Lower lobe of right lung (tissue), 2 donors: ENCODE data around the gene KRTAP20-3. TPM values are rescaled to one million over a fixed set of nuclear protein-coding genes. Genes with fewer than 3 reads are reported as not detected.

Experiments used
- ATAC-seq, 2 donors: fragments of 200-7000 bp; cut with Tn5 transposase; one replicate each; pipeline ENCODE4 v1.9.1; 2020 to 2022; ENCODE audit warnings: mild to moderate bottlenecking in 2 of 2, moderate library complexity in 2 of 2
- DNase-seq: peaks from one replicate; pipeline ENCODE4 v3.0.0-alpha.2; 2020
- H3K27ac ChIP-seq: fragments of 200-600 bp; one replicate; pipeline ENCODE4 v1.8.0; 2022
- H3K27me3 ChIP-seq: fragments of 200-600 bp; one replicate; pipeline ENCODE4 v1.8.0; 2022; ENCODE audit warnings: low read depth
- H3K36me3 ChIP-seq: fragments of 200-600 bp; one replicate; pipeline ENCODE4 v1.8.0; 2022; ENCODE audit warnings: mild to moderate bottlenecking
- H3K4me1 ChIP-seq: fragments of 200-600 bp; one replicate; pipeline ENCODE4 v1.8.0; 2022
- H3K4me3 ChIP-seq: fragments of 200-600 bp; one replicate; pipeline ENCODE4 v1.8.0; 2022; ENCODE audit warnings: mild to moderate bottlenecking
- H3K9me3 ChIP-seq: fragments of 200-600 bp; one replicate; pipeline ENCODE4 v1.8.0; 2022
- intact Hi-C: fragments of 100-400 bp; cut with DNase I; formaldehyde crosslinking; loops from one replicate; pipeline ENCODE4 v1.11.0; 2022
- long read RNA-seq: library from polyadenylated mRNA; unstranded; transcript quantifications from one replicate; pipeline ENCODE4 v2.0.0, GENCODE V29; 2021
- total RNA-seq: library from RNA; stranded (reverse); fragmentation: NEBNext Ultra II Directional; extraction: Animal tissue kit (Norgen Biotek cat#: 25700); gene quantifications from one replicate; pipeline ENCODE4 v1.2.1, GENCODE V29; 2021
- TF ChIP-seq, protein P1 (sequence below): fragments of 200-600 bp; IDR thresholded peaks from one replicate; pipeline ENCODE4 v1.8.0; 2022; ENCODE audit warnings: antibody characterized with exemption, mild to moderate bottlenecking
- donor health status: DM: no; HTN: yes; CAD: no; lungs with severe emphysema.

KRTAP20-3 gene
- not detected for total RNA-seq
- long read RNA-seq, result 0 reads

DNA sequence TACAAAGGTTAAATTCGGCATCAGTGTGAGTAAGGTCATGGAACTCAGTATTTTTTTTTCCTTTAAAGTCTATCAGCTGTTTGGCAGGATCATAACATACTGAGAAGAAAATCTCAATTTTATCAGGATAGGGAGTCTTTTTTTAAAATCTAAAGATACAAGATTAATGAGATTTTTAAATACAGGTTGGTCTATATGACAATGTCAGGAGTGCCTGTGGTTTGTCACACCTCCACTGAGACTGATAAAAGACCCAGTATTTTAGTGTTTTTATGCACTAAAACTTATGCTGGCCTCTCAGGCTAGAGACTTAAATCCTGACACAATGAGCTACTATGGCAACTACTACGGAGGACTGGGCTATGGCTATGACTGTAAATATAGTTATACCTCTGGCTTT, at the start of gene KRTAP20-3:
Gene KRTAP20-3, plus strand, starts transcription at position 301 of the 400 bp plus-strand sequence.
- no peak for DNase-seq
- no peak within 1 kb of the TSS for H3K4me3 ChIP-seq
- TF ChIP-seq, protein P1, sequence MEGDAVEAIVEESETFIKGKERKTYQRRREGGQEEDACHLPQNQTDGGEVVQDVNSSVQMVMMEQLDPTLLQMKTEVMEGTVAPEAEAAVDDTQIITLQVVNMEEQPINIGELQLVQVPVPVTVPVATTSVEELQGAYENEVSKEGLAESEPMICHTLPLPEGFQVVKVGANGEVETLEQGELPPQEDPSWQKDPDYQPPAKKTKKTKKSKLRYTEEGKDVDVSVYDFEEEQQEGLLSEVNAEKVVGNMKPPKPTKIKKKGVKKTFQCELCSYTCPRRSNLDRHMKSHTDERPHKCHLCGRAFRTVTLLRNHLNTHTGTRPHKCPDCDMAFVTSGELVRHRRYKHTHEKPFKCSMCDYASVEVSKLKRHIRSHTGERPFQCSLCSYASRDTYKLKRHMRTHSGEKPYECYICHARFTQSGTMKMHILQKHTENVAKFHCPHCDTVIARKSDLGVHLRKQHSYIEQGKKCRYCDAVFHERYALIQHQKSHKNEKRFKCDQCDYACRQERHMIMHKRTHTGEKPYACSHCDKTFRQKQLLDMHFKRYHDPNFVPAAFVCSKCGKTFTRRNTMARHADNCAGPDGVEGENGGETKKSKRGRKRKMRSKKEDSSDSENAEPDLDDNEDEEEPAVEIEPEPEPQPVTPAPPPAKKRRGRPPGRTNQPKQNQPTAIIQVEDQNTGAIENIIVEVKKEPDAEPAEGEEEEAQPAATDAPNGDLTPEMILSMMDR, result no peak
- H3K27me3 ChIP-seq, result no peaks in the 10 kb centered on the region
- intact Hi-C loops, result no loop called here
- no peak for ATAC-seq
- H3K36me3 ChIP-seq, result no peaks in the 10 kb centered on the region
- no peaks in the 10 kb centered on the region for H3K9me3 ChIP-seq
- H3K4me1 ChIP-seq, result no peaks in the 10 kb centered on the region
- no peak within 1 kb of the TSS for H3K27ac ChIP-seq

DNA sequence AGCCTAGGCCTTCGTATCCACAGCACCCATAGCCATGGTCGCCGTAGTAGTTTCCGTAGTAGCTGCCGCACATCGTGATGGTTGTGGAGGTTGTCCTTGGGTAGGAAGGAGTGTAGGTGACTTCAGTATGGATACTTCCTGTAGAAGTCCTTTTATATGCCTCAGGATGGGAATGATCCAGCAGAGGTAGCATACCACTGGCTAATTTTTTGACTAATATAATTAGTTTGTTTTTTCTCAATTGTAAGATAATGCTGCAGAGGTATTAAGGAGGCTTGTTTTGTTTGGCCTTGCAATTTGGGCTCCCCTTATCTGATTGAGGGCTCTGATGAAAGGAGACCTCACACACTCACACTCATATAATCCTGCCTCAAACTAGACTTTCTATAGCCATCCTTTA, 43.9 kb upstream of the KRTAP20-3 start, which contains the start of gene KRTAP6-2:
Gene KRTAP6-2, minus strand, starts transcription at position 101 of the 400 bp plus-strand sequence. Its CDS starts 28 bp downstream, at position 73.
- ATAC-seq, result no peak
- DNase-seq, result no peak
- Histone ChIP-seq H3K27me3 (no peaks in the 10 kb centered on the region), H3K4me1 (no peaks in the 10 kb centered on the region), H3K9me3 (no peaks in the 10 kb centered on the region), H3K36me3 (no peaks in the 10 kb centered on the region), H3K4me3 (no peak within 1 kb of the TSS), H3K27ac (no peak within 1 kb of the TSS)
- TF ChIP-seq, protein P1, result no peak
- intact Hi-C loops, result no loop called here

DNA sequence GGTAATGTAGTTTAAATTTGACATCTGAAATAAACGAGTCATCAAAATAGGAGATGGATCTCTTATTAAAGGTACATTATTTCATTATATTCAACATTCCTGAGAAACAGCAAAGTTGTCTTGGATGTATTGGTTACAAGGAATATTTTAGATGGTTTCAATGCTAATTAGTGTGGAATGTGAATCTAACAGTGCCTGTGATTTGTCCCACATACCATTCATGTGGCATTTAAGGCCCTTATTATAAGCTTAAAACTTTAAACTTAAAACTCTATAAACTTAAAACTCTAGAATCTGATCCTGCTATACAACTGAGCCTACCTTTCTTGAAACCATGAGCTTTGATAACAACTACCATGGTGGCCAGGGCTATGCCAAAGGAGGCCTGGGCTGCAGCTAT, 41.9 kb upstream of the KRTAP20-3 start, which contains the start of gene KRTAP22-1:
Gene KRTAP22-1, plus strand, starts transcription at position 301 of the 400 bp plus-strand sequence.
- no peaks in the 10 kb centered on the region for H3K4me1 ChIP-seq
- no peak within 1 kb of the TSS for H3K27ac ChIP-seq
- intact Hi-C loops, result no loop called here
- no peaks in the 10 kb centered on the region for H3K36me3 ChIP-seq
- TF ChIP-seq, protein P1, result no peak
- H3K27me3 ChIP-seq, result no peaks in the 10 kb centered on the region
- no peaks in the 10 kb centered on the region for H3K9me3 ChIP-seq
- no peak for ATAC-seq
- no peak for DNase-seq
- H3K4me3 ChIP-seq, result no peak within 1 kb of the TSS

DNA sequence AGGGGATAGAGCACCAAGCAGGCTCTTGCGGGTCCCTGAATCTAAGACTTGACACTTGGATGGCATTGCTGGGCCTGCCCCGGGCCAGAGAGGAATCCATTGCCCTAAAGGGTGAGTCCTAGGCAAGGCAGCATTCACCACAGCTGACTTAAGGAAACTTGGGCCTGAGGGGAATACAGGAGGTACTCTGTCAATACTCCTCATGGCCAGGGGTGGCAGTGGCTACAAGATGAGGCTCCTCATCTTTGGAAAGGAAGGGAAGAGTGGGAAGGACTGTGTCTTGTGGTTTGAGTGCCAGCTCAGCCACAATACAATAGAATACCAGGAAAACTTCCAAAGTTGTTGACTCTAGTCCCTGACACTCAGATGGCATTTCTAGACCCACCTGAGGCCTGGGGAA, 36.7 kb upstream of the KRTAP20-3 start:
- ATAC-seq, result no peak

DNA sequence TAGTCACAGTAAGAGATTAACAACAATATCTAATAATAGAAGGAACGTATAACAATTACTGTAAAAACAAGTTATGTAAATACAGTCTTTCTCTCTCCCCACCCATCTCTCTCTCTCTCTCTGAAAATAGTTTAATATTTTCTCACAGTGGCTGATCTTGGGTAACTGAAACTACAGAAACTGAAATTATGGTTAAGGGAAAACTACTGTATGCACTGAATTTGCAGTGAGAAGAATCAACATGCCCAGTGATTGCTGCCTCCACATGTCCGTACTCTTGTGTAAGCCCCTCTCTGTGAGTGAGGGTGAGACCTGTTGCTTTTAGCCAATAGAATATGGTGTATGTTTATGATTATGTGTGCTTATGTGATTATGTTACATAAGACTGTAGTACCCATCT, 30.5 kb upstream of the KRTAP20-3 start:
- no peaks in the 10 kb centered on the region for H3K4me1 ChIP-seq
- DNase-seq, result no peak
- intact Hi-C loops, result no loop called here
- no peaks in the 10 kb centered on the region for H3K27me3 ChIP-seq
- ATAC-seq, result no peak
- H3K27ac ChIP-seq, result no peak overlapping the region
- no peaks in the 10 kb centered on the region for H3K36me3 ChIP-seq
- no peaks in the 10 kb centered on the region for H3K9me3 ChIP-seq
- no peak overlapping the region for H3K4me3 ChIP-seq
- TF ChIP-seq, protein P1, result no peak

More for the DNA sequence above, 36.7 kb upstream of the KRTAP20-3 start:
- no peaks in the 10 kb centered on the region for H3K36me3 ChIP-seq
- H3K27ac ChIP-seq, result no peak overlapping the region
- no peaks in the 10 kb centered on the region for H3K27me3 ChIP-seq
- TF ChIP-seq, protein P1, result no peak
- no peaks in the 10 kb centered on the region for H3K9me3 ChIP-seq
- no peaks in the 10 kb centered on the region for H3K4me1 ChIP-seq
- no peak overlapping the region for H3K4me3 ChIP-seq
- intact Hi-C loops, result no loop called here
- DNase-seq, result no peak
